HG03066 (cell line): ENCODE results near the gene NCOA4.
"Not testable (repeated sequence)": the region's sequence is repeated elsewhere in the genome, so short reads cannot be mapped to it uniquely, and the experiment has no call there.

Experiments used
- ATAC-seq: cut with Tn5 transposase; IDR thresholded peaks from one replicate; pipeline ENCODE4 v1.9.1; 2021; ENCODE audit warnings: low read depth; ENCODE audit not compliant: unreplicated experiment

The NCOA4 gene

DNA sequence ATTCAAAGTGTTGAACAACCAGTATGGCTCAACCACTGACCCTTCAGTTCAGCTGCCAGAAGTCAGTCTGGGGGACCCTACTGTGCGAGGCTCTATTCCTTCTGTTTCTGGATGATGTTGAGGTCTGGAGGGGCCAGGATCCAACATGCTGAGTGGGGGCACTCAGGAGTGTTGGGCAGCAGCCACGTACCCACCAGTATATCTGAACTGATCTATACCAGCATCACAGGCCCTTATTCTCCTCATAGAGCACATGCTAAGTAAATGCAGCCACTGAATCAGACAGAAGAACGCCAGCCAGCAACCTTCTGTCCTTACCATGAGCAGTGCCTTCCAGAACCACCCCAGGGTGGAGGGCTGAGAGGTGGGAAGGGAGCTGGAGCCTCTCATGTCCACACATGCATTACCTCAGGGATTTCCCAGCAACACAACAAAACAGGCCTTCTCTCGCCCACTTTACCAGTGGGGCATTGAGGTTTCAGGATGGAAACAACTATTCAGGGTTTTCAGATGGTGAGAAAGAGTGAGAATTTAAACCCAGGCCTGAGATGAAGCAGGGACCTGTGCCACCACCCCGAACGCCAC lies 22.5 kb upstream of the NCOA4 start:
- no peak for ATAC-seq

- ATAC-seq: no peak
These were observed 21.8 kb upstream of the NCOA4 start for GRCh38 chr10:46052057-46052790.

DNA sequence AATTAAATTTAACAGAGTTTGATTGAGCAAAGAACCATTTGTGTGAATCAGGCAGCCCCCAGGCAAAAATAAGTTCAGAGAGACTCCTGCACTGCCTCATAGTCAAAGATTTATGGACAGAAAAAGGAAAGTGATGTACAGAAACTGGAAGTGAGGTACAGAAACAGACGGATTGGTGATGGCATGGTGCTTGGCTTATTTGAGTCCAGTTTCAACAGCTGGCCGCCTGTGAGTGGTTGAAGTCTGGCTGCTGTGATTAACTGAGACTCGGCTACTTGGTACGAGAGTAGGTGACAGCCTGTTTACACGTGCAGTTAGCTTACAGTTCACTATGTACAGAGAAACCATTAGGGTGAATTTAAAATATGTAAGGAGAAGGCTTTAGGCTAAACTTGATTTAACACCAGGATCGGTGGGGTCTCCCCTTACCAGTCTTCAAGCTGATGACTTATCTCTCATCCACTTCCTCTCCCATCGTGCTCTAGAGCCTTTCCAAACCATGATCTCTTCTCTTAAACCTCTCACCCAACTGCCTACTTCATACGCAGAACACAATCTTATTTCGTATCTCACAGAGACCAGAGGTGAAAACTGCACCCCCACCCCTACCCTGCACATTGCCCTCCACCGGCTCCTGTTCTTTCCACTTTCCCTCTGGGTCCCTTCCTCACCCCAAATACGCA lies 20.7 kb upstream of the NCOA4 start:
- no peak for ATAC-seq

- ATAC-seq: not testable (repeated sequence)
These were observed 19.0 kb upstream of the NCOA4 start for GRCh38 chr10:46049497-46049831.

- no peak for ATAC-seq
These were observed 17.7 kb upstream of the NCOA4 start for GRCh38 chr10:46048152-46048551.

GRCh38 chr10:46046261-46046660 lies 15.8 kb upstream of the NCOA4 start, which contains the start of gene MSMB:
MSMB (minus strand) TSS chr10:46046269; CDS start chr10:46046237, 32 bp downstream.
- no peak for ATAC-seq

- ATAC-seq: no peak
These were observed 12.1 kb upstream of the NCOA4 start for GRCh38 chr10:46042527-46042926.

DNA sequence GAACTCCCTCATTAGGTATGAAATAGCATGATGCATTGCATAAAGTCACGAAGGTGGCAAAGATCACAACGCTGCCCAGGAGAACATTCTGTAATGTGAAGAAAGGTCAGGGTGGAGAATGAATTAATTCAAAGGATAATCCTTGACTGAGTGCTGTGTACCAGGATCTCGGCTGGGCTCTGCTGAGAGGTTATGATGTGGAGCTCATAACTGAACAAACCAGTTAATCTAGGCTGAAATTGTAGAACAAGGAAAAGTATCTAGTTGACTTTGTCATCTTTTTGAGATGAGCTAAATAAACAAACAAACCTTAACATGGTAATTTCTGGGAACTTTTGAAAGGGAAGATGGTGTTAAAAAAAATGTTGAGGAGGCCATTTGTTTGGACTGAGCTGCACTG lies 9.6 kb upstream of the NCOA4 start:
- no peak for ATAC-seq

- no peak for ATAC-seq
These were observed 6.8 kb upstream of the NCOA4 start for GRCh38 chr10:46037107-46037825.

DNA sequence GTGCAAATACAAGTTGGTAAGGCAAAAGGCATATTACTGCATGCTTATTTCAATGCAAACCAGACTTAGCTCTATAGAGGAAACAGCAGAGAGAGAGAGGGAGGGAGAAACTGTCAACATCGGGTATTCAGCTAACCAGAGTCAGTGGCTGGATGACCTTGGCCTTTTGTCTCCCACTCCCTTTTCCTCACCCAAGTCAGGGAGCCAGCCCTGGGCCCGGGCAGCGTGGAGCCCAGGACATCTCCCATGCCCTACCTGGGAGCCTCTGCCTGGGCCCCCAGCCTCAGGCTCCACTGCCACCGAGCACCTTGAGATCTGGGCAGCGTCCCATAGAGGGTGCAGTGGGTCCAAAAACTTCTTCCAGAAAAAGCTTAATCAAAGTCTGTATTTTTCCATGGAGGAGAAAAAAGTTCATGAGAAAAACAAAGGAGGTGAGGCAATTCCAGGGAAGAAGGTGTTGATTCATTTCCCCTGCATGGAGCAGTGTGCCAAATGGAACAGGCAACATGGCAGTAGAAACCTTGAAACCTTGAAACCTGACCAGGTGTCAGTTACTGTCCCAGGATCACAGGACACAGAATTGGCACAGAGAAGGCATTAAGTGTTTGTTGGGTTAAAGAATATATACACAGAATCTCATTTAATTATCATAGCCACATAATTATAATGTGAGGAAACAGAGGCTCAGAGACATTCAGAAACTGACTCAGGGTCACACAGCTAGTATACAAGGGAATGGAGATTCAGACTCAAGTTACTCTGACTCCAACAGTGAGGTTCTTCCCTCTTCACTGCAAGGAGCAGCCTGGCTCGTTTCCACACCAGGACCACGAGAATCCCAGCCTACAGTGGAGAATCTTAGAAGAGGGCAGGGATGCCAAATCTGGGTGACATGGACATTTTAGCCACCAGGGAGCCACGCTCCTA lies 5.8 kb upstream of the NCOA4 start:
- no peak for ATAC-seq

GRCh38 chr10:46033602-46034011 lies 3.2 kb upstream of the NCOA4 start:
- no peak for ATAC-seq

- ATAC-seq: no peak
These were observed 1.5 kb upstream of the NCOA4 start for GRCh38 chr10:46031648-46032532.

DNA sequence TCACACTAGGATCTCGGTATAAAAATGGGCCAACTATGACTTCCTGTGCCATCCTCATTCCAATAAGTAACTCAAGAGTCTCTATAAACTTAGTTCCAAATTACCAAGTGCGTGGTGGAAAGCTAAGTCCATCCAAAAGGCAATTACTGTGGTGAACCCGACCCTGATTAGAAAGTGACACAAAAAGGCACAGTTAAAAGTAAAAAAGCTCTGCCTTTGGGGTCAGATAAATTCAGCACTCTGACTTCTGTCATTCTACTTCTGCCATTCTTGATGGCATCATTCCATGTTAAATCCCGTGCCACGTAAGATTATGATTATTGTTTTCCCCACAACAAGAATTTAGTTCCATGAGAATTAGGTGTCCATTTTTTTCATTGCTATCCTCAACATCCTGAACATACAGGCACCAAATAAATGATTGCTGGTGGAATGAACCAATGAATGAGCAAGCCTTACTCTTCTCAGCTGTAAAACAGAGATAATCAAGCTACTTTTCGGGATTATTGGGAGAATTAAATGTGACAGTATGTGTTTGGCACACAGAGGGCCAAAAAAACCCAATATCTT lies 877 bp downstream of the NCOA4 start:
- no peak for ATAC-seq

GRCh38 chr10:46028584-46029460 lies 1.6 kb downstream of the NCOA4 start:
- ATAC-seq: peak; percentile 40

GRCh38 chr10:46026106-46026505 lies 4.3 kb downstream of the NCOA4 start:
- ATAC-seq: no peak

DNA sequence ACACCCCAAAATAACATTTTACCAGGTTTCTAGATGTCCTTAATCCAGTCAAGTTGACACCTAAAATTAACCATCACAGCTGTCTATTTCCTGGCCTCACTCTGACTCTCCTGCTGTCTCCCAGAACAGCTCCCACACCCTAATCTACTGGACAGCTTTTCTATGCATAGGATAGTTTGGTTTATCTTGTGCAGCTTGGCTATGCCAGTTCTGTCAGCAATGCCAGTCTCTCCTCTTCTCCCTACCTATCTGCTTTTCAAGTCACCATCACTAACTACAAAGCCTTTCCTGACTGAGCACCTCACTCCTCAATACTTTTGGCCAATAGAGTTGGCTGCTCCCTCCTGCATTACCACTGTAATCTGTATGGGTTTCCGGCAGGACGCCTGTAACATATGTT lies 5.0 kb downstream of the NCOA4 start:
- ATAC-seq: no peak

GRCh38 chr10:46024948-46025347 lies 5.5 kb downstream of the NCOA4 start:
- no peak for ATAC-seq
